SIG-M5 (cell line): Measurements from ENCODE around the gene KCNMA1.

Experiments used
- DNase-seq: peaks from one replicate; lab custom pipeline; 2025; lab: John Stamatoyannopoulos, UW

Gene KCNMA1

GRCh38 chr10:77177589-77177988 is 460.0 kb downstream of the KCNMA1 start:
- no peak for DNase-seq

- DNase-seq = no peak
Measured at GRCh38 chr10:77177161-77177560, 460.4 kb downstream of the KCNMA1 start.

GRCh38 chr10:77176232-77176631 is 461.4 kb downstream of the KCNMA1 start:
- DNase-seq = no peak

- no peak for DNase-seq
Measured at GRCh38 chr10:77175631-77176222, 461.9 kb downstream of the KCNMA1 start.

GRCh38 chr10:77173615-77174461 is 463.8 kb downstream of the KCNMA1 start:
- no peak for DNase-seq

GRCh38 chr10:77172086-77172485 is 465.5 kb downstream of the KCNMA1 start:
- no peak for DNase-seq

GRCh38 chr10:77168861-77169260 is 468.7 kb downstream of the KCNMA1 start:
- no peak for DNase-seq

- no peak for DNase-seq
Measured at GRCh38 chr10:77168161-77168560, 469.4 kb downstream of the KCNMA1 start.

GRCh38 chr10:77165445-77166208 is 472.0 kb downstream of the KCNMA1 start:
- no peak for DNase-seq

- no peak for DNase-seq
Measured at GRCh38 chr10:77164616-77165311, 472.8 kb downstream of the KCNMA1 start.

- no peak for DNase-seq
Measured at GRCh38 chr10:77163670-77164348, 473.8 kb downstream of the KCNMA1 start.

GRCh38 chr10:77162697-77163096 is 474.9 kb downstream of the KCNMA1 start:
- no peak for DNase-seq

GRCh38 chr10:77160679-77161078 is 476.9 kb downstream of the KCNMA1 start:
- DNase-seq = no peak

GRCh38 chr10:77159538-77160110 is 478.0 kb downstream of the KCNMA1 start:
- no peak for DNase-seq

GRCh38 chr10:77158666-77159065 is 478.9 kb downstream of the KCNMA1 start:
- DNase-seq = no peak

- no peak for DNase-seq
Measured at GRCh38 chr10:77157248-77158019, 480.2 kb downstream of the KCNMA1 start.

GRCh38 chr10:77156406-77156879 is 481.2 kb downstream of the KCNMA1 start:
- no peak for DNase-seq

- no peak for DNase-seq
Measured at GRCh38 chr10:77152256-77152655, 485.4 kb downstream of the KCNMA1 start.

- no peak for DNase-seq
Measured at GRCh38 chr10:77151408-77151807, 486.2 kb downstream of the KCNMA1 start.

- DNase-seq = no peak
Measured at GRCh38 chr10:77149706-77150105, 487.9 kb downstream of the KCNMA1 start.
